HG03097 (cell line): ENCODE measurements around the gene CACNA1C.

Source experiments
- ATAC-seq: cut with Tn5 transposase; IDR thresholded peaks from one replicate; pipeline ENCODE4 v1.9.1; 2021; ENCODE audit not compliant: unreplicated experiment, low FRiP score

CACNA1C gene

DNA sequence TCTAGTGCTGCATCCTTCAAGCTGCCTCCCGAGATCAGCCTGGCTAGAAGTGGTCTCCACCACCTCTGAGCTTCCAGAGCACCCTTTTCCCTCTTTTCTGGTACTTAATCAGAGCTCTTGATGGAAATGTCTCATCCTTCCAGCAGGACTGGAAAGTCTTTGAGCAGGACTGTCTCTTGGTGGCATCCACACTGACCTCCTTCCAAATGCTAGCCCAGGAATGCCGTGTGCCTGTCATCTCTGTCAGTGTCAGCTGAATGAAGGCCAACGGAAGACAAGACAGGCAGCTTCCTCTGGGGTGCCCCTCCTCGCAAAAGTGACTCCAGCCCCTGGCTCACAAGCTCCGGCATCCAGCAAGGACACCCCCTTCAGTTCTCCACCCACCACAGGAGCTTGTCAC, 570.7 kb downstream of the CACNA1C start:
- no peak for ATAC-seq

GRCh38 chr12:2624543-2625288, 571.9 kb downstream of the CACNA1C start:
- ATAC-seq: no peak

DNA sequence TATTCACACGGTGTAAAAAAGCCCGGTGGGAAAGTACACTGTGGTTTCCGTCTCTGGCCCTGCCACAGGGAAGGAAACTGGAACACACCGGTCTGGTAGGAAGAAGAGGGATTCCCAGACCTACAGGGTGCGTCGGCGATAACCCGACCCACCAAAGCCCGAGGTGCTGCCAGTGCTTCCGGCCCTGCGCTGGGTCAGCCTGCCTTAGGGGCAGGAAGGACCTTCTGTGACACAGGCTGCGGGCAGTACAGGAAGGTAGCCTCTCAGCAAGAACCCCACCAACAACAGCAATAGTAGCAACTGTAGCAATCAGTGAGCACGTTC, 572.5 kb downstream of the CACNA1C start:
- ATAC-seq: no peak

GRCh38 chr12:2627076-2627834, 574.5 kb downstream of the CACNA1C start:
- no peak for ATAC-seq

DNA sequence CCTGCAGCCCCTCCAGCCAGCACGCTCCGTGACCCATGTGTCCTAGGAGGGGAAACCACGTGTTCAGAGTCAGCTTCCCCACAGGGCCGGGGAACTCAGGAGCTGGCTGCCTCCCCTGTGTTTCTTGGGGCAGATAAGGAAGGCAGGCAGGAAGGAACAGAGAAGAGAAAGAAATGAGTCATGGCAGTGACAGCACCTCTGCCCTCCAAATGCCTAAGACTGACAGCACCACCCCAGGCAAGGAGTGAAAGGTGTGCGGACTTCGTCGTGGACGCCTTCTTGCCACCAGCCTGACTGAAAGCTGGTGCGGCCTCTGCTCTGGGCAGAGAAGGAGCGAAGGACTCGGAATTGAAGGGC, 575.0 kb downstream of the CACNA1C start:
- ATAC-seq: no peak

DNA sequence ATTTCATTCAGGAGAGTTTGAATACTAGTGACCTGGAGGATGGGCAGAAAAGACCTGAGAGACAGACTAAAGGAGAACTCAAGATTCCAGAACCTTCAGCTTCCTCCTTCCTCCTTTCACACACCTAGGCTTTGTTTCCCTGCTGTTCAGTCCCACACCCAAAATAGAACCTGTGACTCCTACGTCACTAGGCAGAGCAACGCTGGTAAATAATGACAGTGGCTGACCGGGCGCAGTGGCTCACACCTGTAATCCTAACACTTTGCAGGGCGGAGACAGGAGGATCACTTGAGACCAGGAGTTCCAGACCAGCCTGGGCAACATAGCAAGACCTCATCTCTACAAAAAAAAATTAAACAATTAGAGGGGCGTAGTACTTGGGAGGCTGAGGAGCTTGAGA, 575.6 kb downstream of the CACNA1C start:
- no peak for ATAC-seq

DNA sequence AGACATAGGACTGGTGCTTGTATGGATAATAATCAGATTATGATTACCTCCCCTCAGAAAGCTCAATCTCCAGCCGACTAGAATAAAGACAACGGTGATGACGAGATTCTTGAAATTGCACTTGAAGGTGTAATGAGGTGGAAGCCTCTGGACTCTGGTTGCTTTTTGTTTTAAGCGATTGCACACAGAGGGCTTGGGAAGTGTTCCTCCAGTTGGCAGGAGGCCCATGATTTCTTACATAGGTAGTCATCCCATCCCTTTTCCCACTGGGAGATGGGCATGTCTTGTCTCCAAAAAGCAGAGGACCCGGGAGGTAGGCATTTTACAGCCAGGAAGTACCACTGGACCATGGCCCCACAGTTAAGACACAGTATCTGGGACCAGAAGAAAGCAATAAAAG, 576.3 kb downstream of the CACNA1C start:
- no peak for ATAC-seq

GRCh38 chr12:2631653-2632350, 579.0 kb downstream of the CACNA1C start:
- no peak for ATAC-seq

DNA sequence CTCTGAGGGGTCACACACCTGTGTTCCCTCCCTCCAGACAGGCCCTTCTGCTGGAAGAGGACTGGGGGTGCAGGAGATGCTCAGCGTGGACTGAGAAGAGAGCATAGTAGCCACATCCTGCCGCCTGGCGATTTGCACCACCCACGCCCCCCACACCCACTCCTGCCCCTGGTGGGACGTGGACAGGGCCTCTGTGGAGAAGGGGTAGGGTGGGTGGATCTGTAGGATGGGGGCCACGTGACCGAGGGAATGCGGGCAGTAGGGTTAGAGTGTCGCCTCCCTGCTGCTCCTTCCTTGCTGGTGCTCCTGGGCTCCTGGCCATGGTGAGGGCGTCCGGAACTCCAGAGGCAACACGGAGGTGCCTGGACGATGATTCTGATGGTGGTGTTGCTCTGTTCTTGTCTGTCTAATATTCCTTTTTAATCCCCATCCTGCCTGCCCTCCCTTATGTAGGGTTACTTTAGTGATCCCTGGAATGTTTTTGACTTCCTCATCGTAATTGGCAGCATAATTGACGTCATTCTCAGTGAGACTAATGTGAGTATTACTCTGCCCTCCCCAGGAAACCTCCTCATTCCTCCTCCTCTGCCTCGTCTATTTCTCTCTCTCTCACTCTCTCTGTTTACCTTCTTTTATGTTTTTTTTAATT, 580.5 kb downstream of the CACNA1C start:
- no peak for ATAC-seq

GRCh38 chr12:2633825-2634200, 581.0 kb downstream of the CACNA1C start:
- ATAC-seq: no peak

- no peak for ATAC-seq
Measured at GRCh38 chr12:2634471-2634870, 581.7 kb downstream of the CACNA1C start.

GRCh38 chr12:2636741-2637340, 584.1 kb downstream of the CACNA1C start:
- no peak for ATAC-seq

DNA sequence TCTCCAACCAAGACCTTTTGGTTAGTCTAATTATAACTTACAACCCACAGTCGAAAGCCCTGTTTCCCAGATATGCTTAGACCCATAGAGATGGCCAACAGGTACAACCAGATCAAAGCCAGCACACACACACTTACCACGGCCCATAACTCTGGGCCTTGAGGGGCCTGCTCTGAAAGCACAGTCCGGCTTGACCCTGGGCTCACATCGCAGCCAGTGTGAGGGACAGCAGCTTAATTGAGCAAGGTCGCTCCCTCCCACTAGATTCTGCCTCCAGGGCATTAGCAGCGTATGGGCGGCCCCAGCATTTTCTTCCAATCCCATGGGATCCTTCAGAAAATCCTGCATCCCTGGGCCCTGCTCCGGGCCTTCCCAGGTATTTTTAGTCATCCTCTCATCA, 584.6 kb downstream of the CACNA1C start:
- ATAC-seq: no peak

DNA sequence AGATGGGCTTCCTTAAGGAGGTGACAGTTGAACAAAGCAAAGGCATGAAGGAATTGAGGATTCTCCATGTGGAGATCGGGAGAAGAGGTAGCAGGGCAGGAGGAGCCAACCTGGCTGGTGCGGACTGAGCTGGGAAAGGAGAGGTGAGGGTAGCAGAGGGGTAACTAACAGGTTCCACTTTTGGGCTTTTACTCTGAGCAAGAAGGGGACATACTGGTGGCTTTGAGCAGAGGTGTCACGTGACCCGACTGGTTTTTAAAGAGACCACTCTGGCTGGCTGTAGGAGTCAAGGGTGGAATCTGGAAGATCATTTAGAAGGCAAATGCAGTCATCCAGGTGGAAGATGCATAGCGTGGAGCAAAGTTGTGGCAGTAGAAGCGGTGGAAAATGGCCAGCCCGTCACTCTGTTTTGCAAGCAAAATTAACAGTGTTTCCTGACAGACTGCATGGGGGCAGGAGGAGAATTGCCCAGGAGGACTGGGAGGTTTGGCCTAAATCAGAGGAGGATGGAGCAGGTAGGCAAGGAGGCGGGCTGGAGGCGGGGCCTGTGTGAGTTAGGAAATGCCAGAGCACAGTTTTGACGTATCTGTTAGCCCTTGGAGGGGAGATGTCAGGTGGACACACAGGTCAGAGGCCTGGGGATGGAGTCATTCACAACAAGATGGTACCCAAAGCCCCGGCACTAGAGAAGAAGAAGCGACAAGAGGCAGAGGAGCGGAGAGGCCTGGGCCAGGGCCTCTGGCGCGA, 585.7 kb downstream of the CACNA1C start:
- no peak for ATAC-seq

- ATAC-seq: no peak
Measured at GRCh38 chr12:2639020-2639298, 586.2 kb downstream of the CACNA1C start.

- no peak for ATAC-seq
Measured at GRCh38 chr12:2640281-2640680, 587.5 kb downstream of the CACNA1C start.

- ATAC-seq: no peak
Measured at GRCh38 chr12:2640709-2641108, 587.9 kb downstream of the CACNA1C start.

DNA sequence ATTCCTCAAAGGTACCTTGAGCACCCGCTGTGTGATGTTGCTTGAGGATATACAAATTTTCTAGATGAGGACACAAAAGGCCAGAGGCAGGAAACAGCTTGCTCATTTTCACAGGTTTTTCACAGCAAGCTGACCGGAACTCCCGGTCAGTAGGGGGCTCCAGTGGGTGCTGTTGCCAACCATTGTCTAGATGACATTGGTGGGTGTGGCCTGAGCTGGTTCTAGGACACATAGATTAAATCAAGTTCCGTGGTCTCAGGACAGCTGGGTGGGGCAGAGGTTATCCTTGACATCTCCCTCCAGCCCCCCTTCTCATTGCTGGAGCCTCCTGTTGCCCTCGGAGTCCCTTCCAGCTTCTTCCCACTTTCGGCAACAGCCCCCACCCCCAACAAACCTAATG, 588.4 kb downstream of the CACNA1C start:
- ATAC-seq: no peak

DNA sequence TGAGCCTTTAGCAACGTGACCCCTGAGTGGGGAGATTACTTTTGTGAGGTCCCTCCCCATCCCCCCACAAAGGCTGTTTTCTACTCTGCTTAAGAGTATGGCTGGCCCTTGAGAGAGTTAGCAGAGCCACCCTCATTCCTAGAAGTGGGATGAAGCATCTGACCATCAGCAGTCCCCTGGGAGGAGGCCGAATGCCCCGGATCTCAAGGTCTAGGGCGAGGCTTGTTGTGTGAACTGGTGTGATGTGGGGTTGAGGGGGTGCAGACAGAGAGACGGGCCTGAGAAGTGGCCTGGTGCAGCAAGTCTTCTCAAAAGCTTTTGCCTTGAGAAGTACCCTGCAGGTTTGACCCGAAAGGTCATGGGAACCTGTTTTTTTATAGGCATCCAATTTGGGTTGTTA, 589.0 kb downstream of the CACNA1C start:
- ATAC-seq: no peak

- no peak for ATAC-seq
Measured at GRCh38 chr12:2642176-2642892, 589.5 kb downstream of the CACNA1C start.
